Nucleus accumbens (tissue), 56 donors: Measurements from ENCODE around the gene ACSBG1.

Experiments used
- DNase-seq, 56 donors: peaks; one replicate each; lab custom pipeline; 2025; lab: John Stamatoyannopoulos, UW

Gene ACSBG1

DNA sequence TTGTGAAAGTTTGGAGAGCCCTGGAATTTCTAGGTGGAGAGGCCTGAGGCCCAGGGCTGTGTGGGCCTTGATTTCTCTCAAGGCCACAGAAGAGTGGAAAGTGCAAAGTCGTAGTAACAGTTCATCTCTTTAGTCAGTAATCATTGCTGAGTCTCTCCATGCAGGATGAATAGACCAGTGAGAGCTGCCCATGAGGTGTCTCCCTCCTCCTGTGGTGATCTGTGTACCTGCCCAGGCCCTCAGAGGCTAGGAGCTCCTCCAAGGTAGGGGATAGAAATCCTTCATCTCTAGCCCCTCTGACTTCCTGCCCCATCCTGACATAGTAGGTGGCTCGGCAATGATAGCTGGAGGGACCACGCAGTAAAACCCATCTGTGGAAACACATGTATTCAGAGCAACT, 92.0 kb downstream of the ACSBG1 start:
- no peak for DNase-seq

- no peak for DNase-seq
Measured at GRCh38 chr15:78140292-78140691, 94.1 kb downstream of the ACSBG1 start.

DNA sequence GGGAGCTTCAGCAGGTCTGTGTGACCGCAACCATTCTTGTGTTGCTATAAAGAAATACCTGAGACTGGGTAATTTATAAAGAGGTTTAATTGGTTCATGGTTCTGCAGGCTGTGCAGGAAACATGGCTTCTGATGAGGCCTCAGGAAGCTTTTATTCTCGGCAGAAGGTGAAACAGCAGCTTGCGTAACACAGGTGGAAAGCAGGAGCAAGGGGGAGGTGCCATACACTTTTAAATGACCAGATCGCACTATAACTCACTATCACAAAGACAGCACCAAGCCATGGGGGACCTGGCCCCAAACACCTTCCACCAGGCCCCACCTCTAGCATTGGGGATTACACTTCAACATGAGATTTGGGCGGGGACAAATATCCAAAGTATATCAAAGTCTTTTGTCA, 94.8 kb downstream of the ACSBG1 start:
- DNase-seq, result no peak

DNA sequence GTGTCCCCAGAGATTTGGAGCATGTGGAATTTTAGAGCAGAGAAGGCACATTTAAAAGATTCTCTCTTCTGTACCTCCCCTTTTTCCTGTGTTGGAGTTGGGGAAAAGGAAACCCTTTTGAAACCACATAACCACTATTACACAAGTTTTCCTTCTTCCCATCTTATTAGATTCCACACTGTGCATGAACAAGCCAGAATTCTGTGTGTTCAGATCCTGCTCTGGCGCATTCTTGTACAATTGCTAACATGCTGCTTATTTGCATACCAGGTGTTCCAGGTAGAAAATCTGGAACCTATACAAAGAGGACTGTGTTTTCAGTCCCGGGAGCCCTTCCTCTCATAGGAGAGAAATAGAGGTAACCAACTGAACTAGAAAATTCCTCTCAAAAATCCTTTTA, 100.6 kb downstream of the ACSBG1 start:
- DNase-seq, result no peak

DNA sequence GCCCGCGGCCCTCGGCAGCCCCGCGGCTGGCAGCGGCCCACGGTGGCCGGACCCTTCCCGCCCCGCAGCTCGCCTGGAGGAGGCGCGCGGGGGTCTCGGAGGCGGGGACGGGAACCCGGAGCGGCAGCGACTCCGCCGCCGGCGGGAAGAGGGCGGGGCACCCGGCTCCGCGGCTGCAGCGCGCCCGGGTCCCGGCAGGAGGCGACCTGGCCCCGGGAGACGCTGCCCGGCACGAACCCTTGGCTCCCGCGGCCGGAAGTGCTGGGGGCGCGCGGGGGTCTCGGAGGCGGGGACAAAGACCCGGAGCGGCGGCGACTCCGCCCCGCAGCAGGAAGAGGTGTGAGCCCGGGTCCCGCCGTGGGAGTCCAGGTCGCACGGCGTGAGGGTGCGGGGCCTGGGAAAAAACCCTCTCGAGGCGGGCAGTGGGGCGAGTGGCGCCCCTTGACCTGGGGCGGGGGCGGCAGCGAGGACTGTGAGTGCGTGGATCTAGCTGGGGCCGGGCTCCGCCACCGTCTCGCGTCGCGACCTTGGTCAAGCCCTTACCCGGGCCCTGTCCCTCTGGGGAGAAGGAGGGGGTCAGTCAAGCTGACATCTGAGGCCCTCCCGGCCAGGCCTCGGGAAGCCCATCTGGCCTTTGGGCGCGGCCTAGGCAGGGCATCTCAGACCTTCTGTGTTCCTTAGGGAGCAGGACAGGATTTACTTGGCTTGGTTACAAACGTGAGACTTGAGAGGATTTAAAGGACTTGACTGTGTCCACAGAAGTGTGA, 102.9 kb downstream of the ACSBG1 start, which contains the start of gene CIB2:
Gene CIB2, minus strand, starts transcription at position 151 of the 767 bp plus-strand sequence. CDS start 230 bp downstream, outside the sequence.
- DNase-seq, result peak in 41 of 56 donors; percentile 3 to 76 (median 42)

DNA sequence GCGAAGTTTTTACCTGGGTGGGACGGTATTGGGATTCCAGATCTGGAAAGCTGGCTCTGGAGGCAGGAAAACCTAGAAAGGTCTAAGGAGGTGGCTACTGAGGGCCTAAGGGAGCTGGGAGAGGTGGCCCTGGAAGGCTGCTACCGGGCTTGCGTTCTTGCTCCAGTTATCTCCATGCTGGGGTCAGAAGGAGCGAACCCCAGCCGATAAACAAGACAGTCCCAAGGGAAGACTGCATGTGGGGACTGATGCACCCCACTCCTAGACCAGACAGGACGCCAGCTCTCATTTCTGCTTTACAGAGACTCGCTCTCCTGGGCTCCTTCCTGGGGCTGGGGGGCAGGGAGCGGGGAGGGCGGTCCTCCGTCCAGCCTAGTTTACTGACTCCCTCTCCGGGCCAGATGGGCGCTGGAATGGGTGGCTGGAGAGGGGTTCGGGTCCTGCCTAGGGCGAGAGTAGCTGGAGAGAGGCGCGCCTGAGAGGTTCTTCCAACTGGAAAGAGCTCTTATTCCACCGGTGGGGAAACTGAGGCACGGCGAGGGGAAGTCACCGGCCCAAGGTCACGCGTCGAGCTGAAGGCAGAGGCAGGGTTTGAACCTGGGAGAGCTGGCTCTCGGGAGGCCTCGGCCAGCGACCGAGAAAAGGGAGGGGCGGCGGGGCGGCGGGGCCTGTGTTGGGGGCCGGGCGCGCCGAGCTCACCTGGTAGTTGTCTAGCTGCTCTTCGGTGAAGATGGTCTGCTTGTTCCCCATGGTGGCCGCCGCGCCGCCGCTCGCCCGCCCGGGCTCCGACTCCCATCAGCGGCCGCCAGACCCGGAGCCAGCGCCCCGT, 103.7 kb downstream of the ACSBG1 start:
- peak in 1 of 56 donors; percentile 30 for DNase-seq

DNA sequence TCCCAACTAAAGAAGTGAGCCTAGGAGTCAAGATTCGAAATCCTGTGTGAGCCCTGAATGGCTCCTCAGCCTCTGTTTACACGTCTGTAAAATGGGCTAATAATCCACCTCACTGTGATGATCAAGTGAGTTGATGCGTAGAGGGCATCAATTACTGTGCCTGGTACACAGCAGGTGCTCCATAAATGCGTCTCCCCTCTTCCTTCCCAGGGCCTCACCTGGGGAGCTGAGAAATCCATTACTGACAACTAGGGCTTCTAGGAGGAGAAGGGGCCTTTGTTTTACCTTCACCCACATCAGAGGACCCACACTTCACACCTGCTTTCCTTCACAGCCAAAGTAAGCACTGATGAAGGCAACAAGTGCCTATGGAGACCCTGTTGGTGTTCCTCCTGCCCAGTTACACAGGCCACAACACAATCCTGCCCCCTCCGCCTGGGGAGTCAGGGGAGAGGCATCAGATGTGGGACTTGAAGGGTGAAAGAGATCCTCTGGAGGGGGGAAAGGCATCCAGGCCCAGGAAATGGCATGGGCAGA, 104.5 kb downstream of the ACSBG1 start:
- no peak for DNase-seq

DNA sequence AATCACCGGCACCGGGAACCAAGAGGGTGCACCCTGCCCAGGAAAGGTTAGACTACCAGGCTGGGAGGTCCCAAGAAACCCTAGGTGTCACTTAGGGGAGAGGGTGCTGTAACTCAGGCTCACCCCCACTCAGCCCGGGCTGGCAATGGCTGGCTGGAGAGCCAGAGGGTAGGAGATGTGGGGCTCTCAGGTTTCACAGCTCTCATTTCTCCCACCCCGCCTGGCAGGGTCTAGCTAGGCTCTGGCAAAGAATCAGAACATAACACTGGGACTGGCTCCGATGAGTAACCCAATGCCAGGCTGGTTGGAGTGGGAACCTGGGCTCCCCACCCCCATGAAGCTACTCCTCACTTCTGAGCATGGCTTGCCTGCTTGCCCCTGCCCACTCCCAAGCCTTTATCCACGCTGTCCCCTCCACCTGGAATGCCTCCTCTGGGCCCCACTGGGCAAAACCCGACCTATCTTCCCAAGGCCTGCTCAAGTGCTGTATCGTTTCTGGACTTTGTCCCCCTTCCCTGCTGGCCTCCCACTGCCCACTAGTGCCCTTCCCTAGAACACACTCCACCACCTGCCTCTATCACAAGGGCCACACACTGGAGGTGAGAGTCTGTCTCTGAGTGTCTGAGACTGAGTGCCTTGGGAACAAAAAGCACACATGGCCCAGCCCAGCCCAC, 105.2 kb downstream of the ACSBG1 start:
- peak in 2 of 56 donors; percentile 4 to 19 for DNase-seq

DNA sequence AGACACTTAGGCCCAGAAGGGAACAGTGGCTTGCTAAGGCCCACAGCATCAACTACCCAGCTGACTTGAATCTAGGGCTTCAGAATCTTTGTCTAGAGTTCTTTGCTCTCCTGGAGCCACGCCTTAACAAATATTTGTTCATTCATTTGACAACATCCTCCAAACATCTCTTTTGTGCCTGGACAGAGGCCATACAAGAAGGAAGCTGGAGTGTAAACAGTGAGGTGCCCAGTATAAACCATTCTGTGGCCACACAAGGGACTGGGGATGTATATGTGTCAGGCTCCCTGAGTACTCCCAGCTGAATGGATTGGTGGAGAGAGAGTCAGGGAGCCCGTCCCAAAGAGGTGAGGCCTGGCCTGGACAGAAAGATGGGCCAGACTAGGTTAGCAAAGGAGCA, 106.5 kb downstream of the ACSBG1 start:
- no peak for DNase-seq

DNA sequence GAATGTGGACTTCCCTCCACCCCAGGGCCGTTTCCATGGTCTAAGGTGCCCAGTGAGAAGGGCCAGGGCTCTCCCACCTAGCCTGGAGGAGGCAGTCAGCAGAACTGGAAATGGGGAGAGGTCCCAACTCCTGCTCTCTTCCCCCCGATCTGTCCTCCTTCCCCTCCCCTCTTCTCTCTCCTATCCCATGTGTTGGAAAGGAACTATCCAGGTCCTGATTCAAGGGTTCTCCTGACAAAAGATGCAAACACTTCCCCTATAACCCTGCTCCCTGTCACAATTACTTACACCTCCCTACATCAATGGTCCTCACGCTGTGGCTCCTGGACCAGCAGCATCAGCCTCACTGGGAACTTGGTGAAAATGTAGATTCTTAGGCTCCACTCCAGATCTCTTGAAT, 109.1 kb downstream of the ACSBG1 start:
- no peak for DNase-seq

DNA sequence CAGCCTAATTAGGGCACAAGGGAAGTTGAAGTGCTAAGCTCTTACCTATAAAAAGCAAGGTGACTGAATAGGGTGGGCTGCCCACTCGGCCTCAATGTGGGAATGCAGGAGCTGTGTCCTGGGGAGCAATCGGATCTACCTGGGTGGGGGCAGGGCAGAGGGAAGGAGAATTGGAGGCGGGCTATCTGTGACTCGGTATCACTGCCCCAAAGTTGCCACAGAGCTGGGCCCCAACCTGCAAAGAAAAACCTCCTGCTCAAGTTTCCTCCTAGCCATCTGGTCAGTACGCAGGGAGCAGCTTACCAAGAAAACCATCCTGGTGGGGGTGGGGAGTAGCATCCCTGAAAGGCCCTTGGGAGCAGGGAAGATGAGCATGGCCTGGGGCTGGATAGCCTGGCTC, 113.8 kb downstream of the ACSBG1 start:
- no peak for DNase-seq
